HG02798 (cell line): ENCODE data around the gene TTL.
"Not testable (repeated sequence)": the region's sequence is repeated elsewhere in the genome, so short reads cannot be mapped to it uniquely, and the experiment has no call there.

Experiments
- ATAC-seq: cut with Tn5 transposase; IDR thresholded peaks from one replicate; pipeline ENCODE4 v1.9.1; 2021; ENCODE audit warnings: mild to moderate bottlenecking; ENCODE audit not compliant: unreplicated experiment, poor library complexity

Gene TTL

GRCh38 chr2:112481528-112482233, at the start of gene TTL:
Gene TTL (plus strand): TSS chr2:112482156. CDS start chr2:112482345, 189 bp downstream.
- peak; percentile 85 for ATAC-seq

GRCh38 chr2:112432390-112432734, 49.6 kb upstream of the TTL start:
- not testable (repeated sequence) for ATAC-seq

- ATAC-seq, result peak; percentile 54
Observed at GRCh38 chr2:112432735-112433479, 49.0 kb upstream of the TTL start.

- ATAC-seq, result peak; percentile 99
Observed at GRCh38 chr2:112433480-112433879, 48.5 kb upstream of the TTL start, which contains the start of gene RGPD8. Gene RGPD8 (minus strand): TSS chr2:112433645. CDS start chr2:112433453, 192 bp downstream.

GRCh38 chr2:112433932-112434730, 47.8 kb upstream of the TTL start:
- no peak for ATAC-seq

GRCh38 chr2:112434890-112435715, 46.9 kb upstream of the TTL start:
- not testable (repeated sequence) for ATAC-seq

- ATAC-seq, result not testable (repeated sequence)
Observed at GRCh38 chr2:112435716-112436431, 46.1 kb upstream of the TTL start.

- not testable (repeated sequence) for ATAC-seq
Observed at GRCh38 chr2:112436993-112437392, 45.0 kb upstream of the TTL start.

GRCh38 chr2:112437405-112437831, 44.5 kb upstream of the TTL start:
- ATAC-seq, result not testable (repeated sequence)

GRCh38 chr2:112438603-112439261, 43.2 kb upstream of the TTL start:
- ATAC-seq, result not testable (repeated sequence)

- ATAC-seq, result not testable (repeated sequence)
Observed at GRCh38 chr2:112444256-112444655, 37.7 kb upstream of the TTL start.

GRCh38 chr2:112449854-112450253, 32.1 kb upstream of the TTL start:
- no peak for ATAC-seq

- ATAC-seq, result no peak
Observed at GRCh38 chr2:112451317-112451716, 30.6 kb upstream of the TTL start.

GRCh38 chr2:112454586-112454985, 27.4 kb upstream of the TTL start:
- ATAC-seq, result no peak

GRCh38 chr2:112459372-112459771, 22.6 kb upstream of the TTL start:
- ATAC-seq, result no peak

GRCh38 chr2:112462178-112462577, 19.8 kb upstream of the TTL start:
- ATAC-seq, result no peak

GRCh38 chr2:112463256-112463655, 18.7 kb upstream of the TTL start:
- no peak for ATAC-seq

GRCh38 chr2:112465382-112465781, 16.6 kb upstream of the TTL start:
- no peak for ATAC-seq
